Stimulated activated naive CD8-positive, alpha-beta T cell treated with anti-CD3 and anti-CD28 coated beads, Interleukin-15, Interleukin-2, amounts not matched to agents 100 U/mL and 50 U/mL, for 24 hours (primary cell): Measurements from ENCODE around the gene EPHB6.

Experiments used
- ATAC-seq: fragments of 150-1000 bp; cut with Tn5 transposase; one replicate; pipeline ENCODE4 v1.10.0; 2021
- DNase-seq: peaks from one replicate; pipeline ENCODE4 v3.0.0; 2021

Gene EPHB6

DNA sequence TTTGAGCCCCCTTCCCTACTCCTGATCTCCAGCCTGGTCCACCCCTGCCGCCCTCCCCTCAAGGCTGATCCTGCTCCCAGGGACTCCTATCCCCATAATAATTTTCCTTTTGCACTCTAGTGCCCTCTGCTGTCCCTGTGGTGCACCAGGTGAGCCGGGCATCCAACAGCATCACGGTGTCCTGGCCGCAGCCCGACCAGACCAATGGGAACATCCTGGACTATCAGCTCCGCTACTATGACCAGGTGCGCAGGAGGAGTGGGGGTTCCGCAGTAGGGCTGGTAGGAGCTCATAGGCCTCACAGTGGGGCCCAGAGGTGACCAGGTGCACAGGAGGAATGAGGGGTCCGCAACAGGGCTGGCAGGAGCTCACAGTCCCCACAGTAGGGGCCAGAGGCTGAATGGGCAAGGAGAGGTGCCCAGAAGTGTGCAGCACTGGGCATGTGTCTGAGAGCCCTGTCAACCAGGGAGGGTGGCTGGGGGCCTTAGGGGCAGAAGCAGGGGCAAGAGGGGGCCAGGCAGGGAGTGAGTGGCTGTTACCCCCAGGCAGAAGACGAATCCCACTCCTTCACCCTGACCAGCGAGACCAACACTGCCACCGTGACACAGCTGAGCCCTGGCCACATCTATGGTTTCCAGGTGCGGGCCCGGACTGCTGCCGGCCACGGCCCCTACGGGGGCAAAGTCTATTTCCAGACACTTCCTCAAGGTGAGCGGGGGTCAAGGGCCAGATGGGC, 11.7 kb downstream of the EPHB6 start:
- no peak for DNase-seq
- ATAC-seq, result no peak

GRCh38 chr7:142867097-142867378, 12.2 kb downstream of the EPHB6 start:
- ATAC-seq (no peak), DNase-seq (no peak)

GRCh38 chr7:142867398-142868187, 12.7 kb downstream of the EPHB6 start:
- DNase-seq, result no peak
- ATAC-seq, result no peak

- DNase-seq, result no peak
These were observed 13.5 kb downstream of the EPHB6 start for GRCh38 chr7:142868188-142868985.

GRCh38 chr7:142868986-142869415, 14.1 kb downstream of the EPHB6 start:
- no peak for DNase-seq

More at GRCh38 chr7:142868188-142868985, 13.5 kb downstream of the EPHB6 start:
- ATAC-seq, result no peak

DNA sequence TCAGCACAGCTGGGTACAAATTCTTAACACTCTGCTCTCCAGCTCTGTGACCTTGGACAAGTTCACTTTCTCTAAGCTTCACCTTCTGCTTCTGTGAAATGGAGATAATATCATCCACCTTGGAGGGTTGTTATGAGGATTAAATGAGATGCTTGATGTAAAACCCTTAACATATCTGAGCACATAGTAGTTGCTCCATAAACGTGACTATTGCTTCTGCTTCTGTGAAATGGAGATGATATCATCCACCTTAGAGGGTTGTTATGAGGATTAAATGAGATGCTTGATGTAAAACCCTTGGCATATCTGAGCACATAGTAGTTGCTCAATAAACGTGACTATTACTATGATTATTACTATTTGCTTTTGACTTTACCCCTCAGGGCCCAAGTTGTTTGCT, 14.6 kb downstream of the EPHB6 start:
- ATAC-seq (no peak), DNase-seq (no peak)

More at GRCh38 chr7:142868986-142869415, 14.1 kb downstream of the EPHB6 start:
- no peak for ATAC-seq

GRCh38 chr7:142870147-142870559, 15.3 kb downstream of the EPHB6 start:
- DNase-seq, result no peak
- no peak for ATAC-seq

- no peak for ATAC-seq
- DNase-seq, result no peak
These were observed 15.8 kb downstream of the EPHB6 start for GRCh38 chr7:142870566-142871259.

- ATAC-seq (no peak), DNase-seq (no peak)
These were observed 16.6 kb downstream of the EPHB6 start for GRCh38 chr7:142871260-142872105.

- ATAC-seq (no peak), DNase-seq (no peak)
These were observed 17.3 kb downstream of the EPHB6 start for GRCh38 chr7:142872106-142872675.

DNA sequence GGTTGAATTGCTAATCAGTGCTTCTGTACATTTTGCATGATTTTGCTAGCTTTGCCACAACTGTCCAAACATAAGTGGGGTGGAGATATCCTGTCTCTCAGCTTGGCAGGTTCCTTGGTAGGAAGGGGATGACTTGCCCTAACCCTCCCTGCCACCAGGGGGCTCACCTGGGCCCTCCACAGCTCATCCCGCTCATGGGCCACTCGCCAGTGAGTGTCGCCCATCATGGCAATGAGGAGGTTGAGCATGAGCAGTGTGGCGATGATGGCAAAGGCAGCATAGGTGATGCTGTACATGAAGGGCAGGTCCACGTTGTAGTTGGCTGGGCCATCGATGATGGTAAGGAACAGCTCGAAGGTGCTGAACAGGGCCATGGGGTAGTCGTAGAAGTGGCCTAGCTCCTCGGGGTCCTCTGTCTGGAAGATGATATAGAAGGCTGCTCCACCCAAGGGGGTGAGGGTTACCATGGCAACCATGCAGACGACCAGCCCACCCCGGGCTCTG, 18.5 kb downstream of the EPHB6 start:
- peak; percentile 41 for ATAC-seq
- peak; percentile 44 for DNase-seq

- ATAC-seq, result no peak
- no peak for DNase-seq
These were observed 19.0 kb downstream of the EPHB6 start for GRCh38 chr7:142873871-142874270.

GRCh38 chr7:142874409-142874808, 19.5 kb downstream of the EPHB6 start:
- no peak for DNase-seq
- no peak for ATAC-seq

DNA sequence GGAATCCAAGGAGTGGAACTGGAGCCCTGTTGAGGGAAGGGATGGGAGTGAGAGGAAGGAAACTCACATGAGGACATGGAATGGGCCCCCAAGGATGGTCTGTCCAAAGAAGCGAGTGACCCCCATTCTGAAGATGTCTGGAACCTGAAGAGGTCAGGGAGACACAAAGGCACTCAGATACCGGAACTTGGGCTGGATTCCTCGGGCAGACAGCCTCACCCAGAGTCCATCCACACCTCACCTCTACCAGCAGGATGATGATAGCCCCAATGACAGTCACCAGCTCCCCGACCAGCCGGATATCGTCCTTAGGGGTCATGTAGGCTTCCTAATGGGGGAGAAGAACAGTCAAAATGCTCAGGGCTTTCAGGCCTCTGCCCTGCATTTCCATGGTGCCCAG, 20.0 kb downstream of the EPHB6 start:
- no peak for ATAC-seq
- no peak for DNase-seq

- ATAC-seq (no peak), DNase-seq (no peak)
These were observed 20.6 kb downstream of the EPHB6 start for GRCh38 chr7:142875456-142875855.

- DNase-seq (no peak), ATAC-seq (no peak)
These were observed 21.5 kb downstream of the EPHB6 start for GRCh38 chr7:142876236-142876960.

DNA sequence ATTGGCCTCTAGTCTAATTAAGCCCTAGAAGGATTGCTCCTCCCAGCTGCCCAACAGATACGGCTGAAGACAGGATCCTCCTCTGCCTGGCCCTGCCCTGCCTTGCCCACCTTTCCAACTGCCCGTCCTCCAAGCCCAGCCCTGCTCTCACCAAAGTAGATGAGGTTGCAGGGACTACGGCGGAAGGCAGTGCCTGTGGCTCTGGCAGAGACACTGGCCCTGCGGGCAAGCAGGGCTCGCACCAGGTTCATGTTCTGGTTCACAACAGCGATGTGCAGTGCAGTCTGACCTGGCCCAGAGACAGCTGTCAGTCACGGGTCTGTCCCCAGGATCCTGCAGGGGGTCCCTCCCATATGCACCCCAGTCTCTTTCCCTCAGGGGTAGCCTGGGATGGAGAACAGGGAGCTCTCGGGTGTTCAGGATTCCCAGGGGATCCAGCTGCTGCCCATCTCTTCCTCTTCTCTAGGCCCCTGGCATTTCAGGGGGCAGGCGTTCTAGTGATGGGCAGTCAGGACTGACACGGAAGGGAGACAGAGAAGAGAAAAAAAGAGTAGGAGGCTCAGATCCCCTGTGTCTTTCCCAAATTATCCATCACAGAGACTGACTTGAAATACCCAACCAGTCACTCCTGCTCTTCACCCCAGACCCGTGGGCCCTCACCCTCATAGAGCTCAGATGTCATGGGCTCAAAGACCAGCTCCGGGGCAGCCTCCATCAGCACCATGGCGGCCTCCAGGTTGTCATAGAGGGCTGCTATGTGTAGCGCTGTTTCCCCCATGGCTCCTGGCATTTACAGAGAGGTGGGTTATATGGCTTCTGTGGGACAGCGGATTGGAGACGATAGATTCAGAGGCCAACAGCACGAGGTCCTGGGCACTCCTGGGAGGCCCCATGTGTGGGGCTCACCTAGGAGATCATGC, 22.4 kb downstream of the EPHB6 start:
- ATAC-seq, result no peak

GRCh38 chr7:142878315-142878714, 23.4 kb downstream of the EPHB6 start:
- no peak for ATAC-seq
- DNase-seq, result no peak

More for the DNA sequence above, 22.4 kb downstream of the EPHB6 start:
- no peak for DNase-seq

- no peak for ATAC-seq
- DNase-seq, result no peak
These were observed 24.2 kb downstream of the EPHB6 start for GRCh38 chr7:142879060-142879459.
